ENCODE data around the gene BASP1.

- no peak for TF ChIP-seq POLR2A (IDR thresholded peaks at IDR 0.05)
- no peak for TF ChIP-seq CTCF (IDR thresholded peaks at IDR 0.05)
Measured at GRCh38 chr5:17241635-17242034, 24.2 kb downstream of the BASP1 start.
